ENCODE results near the gene XBP1.

- no peak for TF ChIP-seq POLR2A (IDR thresholded peaks at IDR 0.05)
- TF ChIP-seq, protein P1, sequence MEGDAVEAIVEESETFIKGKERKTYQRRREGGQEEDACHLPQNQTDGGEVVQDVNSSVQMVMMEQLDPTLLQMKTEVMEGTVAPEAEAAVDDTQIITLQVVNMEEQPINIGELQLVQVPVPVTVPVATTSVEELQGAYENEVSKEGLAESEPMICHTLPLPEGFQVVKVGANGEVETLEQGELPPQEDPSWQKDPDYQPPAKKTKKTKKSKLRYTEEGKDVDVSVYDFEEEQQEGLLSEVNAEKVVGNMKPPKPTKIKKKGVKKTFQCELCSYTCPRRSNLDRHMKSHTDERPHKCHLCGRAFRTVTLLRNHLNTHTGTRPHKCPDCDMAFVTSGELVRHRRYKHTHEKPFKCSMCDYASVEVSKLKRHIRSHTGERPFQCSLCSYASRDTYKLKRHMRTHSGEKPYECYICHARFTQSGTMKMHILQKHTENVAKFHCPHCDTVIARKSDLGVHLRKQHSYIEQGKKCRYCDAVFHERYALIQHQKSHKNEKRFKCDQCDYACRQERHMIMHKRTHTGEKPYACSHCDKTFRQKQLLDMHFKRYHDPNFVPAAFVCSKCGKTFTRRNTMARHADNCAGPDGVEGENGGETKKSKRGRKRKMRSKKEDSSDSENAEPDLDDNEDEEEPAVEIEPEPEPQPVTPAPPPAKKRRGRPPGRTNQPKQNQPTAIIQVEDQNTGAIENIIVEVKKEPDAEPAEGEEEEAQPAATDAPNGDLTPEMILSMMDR (IDR thresholded peaks at IDR 0.05), result no peak
Measured at GRCh38 chr22:28771195-28771791, 29.1 kb downstream of the XBP1 start.

Measured in testis (tissue), 2 donors.